Measurements from ENCODE around the gene EEFSEC. TPM values are rescaled to one million over a fixed set of nuclear protein-coding genes. Genes with fewer than 3 reads are reported as not detected.

The EEFSEC gene
- total RNA-seq, 1 donor from 2014 or later = 10.1 TPM

DNA sequence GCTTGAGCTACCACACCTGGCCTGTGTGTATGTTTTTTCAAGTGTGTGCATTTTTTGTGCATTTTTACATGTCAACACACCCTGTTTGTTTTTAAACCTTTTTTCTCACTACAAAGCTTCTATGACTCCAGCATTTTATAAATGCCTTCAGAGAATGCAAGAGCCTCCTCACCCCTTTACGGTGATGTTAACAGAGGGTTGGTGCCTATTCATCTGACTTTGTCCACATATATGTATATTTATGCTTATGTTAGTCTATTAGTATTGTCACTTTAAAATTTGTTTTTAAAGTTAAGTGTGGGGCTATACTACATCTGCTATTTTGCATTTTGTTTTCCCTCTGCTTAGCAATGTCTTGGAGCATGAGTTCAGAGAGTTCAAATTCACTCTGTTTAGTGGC, 45.8 kb downstream of the EEFSEC start:
- TF ChIP-seq, protein P1, sequence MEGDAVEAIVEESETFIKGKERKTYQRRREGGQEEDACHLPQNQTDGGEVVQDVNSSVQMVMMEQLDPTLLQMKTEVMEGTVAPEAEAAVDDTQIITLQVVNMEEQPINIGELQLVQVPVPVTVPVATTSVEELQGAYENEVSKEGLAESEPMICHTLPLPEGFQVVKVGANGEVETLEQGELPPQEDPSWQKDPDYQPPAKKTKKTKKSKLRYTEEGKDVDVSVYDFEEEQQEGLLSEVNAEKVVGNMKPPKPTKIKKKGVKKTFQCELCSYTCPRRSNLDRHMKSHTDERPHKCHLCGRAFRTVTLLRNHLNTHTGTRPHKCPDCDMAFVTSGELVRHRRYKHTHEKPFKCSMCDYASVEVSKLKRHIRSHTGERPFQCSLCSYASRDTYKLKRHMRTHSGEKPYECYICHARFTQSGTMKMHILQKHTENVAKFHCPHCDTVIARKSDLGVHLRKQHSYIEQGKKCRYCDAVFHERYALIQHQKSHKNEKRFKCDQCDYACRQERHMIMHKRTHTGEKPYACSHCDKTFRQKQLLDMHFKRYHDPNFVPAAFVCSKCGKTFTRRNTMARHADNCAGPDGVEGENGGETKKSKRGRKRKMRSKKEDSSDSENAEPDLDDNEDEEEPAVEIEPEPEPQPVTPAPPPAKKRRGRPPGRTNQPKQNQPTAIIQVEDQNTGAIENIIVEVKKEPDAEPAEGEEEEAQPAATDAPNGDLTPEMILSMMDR (conservative IDR thresholded peaks at IDR 0.05; ENCODE audit: low read depth, low read length) = no peak
- no peak overlapping the region for H3K4me3 ChIP-seq (ENCODE audit: low read depth, low read length)

DNA sequence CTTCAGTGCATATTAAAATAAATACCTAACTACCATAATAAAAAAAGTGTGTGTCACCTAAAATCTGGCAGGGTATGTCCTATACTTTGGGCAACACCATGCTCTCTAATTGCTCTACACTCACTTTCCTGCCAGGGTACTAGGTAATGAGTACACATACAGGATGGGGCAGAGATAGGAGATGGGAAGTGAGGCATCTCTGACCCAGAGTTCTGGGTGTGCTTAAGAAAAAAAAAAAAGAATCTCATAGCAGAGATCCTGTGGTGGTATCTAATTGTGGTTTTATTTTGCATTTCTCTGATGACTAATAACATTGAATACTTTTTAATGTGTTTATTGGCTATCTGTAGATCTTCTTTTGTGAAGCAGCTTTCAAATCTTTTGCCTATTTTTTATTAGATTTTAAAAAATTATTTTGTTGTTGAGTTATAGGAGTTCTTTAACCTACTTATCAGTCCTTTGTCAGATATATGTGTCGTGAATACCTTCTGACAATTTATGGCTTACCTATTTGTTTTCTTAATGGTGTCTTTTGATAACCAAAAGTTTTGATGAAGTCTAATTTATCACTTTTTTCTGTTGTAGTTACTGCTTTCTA, 48.0 kb downstream of the EEFSEC start:
- no peak overlapping the region for H3K4me3 ChIP-seq (ENCODE audit: low read depth, low read length)
- TF ChIP-seq, protein P1 (conservative IDR thresholded peaks at IDR 0.05; ENCODE audit: low read depth, low read length) = no peak
- DNase-seq (ENCODE audit: low read depth) = no peak

More for the DNA sequence above, 45.8 kb downstream of the EEFSEC start:
- no peak for DNase-seq (ENCODE audit: low read depth)

DNA sequence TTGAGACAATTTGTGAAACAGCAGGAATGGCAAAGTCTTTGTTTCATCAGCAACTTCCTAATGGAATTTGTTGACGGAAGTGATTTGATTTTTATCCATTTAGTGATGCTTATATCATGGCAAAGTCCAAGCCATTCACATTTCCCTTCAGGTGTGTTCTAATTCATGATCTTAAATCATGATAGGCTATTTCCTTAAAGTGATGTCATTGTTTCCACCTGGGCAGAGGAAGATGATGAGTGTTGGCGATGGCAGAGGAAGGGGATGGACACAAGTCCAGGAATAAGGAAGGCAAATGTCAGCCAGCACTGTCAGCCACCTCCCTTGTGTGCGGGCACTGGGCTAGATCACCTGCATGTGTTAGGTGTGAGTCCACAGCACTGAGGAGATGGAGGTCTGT, 49.9 kb downstream of the EEFSEC start:
- H3K4me3 ChIP-seq (ENCODE audit: low read depth, low read length) = no peak overlapping the region
- DNase-seq (ENCODE audit: low read depth) = no peak
- TF ChIP-seq, protein P1 (conservative IDR thresholded peaks at IDR 0.05; ENCODE audit: low read depth, low read length) = no peak

DNA sequence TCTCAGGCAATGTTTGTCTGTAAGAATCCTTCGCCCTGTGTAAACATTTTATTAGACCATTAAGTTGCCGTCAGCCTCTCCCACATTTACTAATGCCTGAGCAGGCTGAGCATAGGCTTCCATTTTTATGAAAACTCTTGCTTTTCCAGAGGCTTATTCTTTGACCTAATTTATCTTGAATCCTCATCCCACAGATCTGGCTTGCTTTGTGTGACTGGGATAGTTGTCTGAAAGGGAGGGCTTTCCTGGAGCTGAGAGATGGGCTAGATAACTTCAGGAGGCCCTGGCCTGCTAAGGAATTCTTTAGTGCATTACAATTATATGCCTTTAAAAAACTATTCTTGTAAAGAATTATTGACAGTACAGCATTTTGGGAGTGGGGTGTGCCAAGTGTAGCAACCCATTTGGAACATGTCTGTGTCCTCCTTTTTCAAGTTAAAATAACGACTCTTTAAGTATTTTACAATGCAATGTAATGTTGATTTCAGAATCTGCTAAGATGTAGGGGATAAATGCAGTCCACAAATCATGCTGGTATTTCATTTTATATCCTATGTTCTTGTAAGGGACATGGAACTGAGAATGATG, 52.4 kb downstream of the EEFSEC start:
- TF ChIP-seq, protein P1 (conservative IDR thresholded peaks at IDR 0.05; ENCODE audit: low read depth, low read length) = no peak
- no peak overlapping the region for H3K4me3 ChIP-seq (ENCODE audit: low read depth, low read length)
- no peak for DNase-seq (ENCODE audit: low read depth)

DNA sequence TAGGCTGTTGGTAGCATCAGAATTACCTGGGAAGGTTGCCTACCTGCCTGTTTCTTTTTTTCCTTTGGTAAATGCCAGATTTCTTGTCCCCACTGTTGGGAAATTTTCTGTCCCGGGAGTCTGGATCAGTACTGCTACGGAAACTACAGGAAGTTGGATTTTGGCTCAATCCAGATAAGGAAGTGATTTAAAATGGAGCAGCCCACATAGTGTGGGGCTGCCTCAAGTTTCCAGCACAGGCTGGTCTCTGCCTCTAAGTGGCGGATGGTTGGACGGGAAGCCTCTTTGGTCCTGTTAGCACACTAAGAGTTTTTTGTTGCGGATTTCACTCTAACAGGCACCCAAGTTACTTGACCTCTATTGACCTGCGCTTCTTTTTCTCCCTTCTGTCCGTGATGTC, 54.7 kb downstream of the EEFSEC start:
- no peak for DNase-seq (ENCODE audit: low read depth)
- H3K4me3 ChIP-seq (ENCODE audit: low read depth, low read length) = no peak overlapping the region
- TF ChIP-seq, protein P1 (conservative IDR thresholded peaks at IDR 0.05; ENCODE audit: low read depth, low read length) = no peak

DNA sequence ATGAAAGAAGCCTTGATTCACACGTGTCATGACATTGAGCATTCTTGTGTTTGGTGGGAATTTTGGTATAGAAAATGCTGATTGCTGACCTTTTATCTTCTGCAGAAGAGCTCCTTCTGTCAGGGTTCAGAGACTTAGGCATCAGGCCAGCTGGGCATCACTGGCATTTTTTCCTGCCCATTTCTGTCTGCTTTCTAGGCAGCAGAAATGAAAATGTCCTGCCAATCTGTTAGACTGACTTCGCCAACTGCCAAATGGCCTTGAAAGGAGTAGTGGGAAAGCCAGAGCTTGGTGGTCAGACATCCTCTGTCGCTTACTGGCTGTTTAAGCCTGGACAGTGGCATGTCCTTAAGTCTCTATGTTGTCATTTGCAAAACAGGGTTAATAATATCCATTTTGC, 57.4 kb downstream of the EEFSEC start:
- no peak for DNase-seq (ENCODE audit: low read depth)
- TF ChIP-seq, protein P1 (conservative IDR thresholded peaks at IDR 0.05; ENCODE audit: low read depth, low read length) = no peak

DNA sequence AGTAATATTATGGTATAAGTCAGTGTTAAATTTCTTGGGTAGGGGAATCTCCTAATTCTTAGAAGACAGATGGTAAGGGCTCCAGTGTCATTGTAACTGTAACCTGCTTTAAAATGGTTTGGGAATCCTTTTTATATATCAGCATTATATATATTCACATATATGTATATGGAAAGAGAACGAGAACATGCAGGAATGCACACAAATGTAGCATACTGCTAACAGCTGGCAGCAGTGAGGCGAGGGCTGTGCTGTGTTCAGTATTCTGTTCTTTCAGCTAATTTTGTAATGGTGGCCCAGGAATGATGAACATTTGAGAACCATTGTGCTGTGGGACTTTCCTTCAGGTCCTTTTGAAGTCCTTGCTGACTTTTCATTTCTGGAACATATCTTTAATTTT, 60.8 kb downstream of the EEFSEC start:
- DNase-seq (ENCODE audit: low read depth) = no peak
- TF ChIP-seq, protein P1 (conservative IDR thresholded peaks at IDR 0.05; ENCODE audit: low read depth, low read length) = no peak
- no peak overlapping the region for H3K4me3 ChIP-seq (ENCODE audit: low read depth, low read length)

More for the DNA sequence above, 57.4 kb downstream of the EEFSEC start:
- no peak overlapping the region for H3K4me3 ChIP-seq (ENCODE audit: low read depth, low read length)

Data from epithelial cell of proximal tubule (primary cell).